Spinal cord (tissue), 10 donors: ENCODE measurements around the gene ATP2B2. TPM values are rescaled to one million over a fixed set of nuclear protein-coding genes. Genes with fewer than 3 reads are reported as not detected.

Experiments
- DNase-seq, 6 donors: peaks; one replicate each; pipeline versions ENCODE4 v3.0.0 to v3.0.0-alpha.2; 2013 to 2015; ENCODE audit warnings: low spot score in 6 of 6, low read depth in 4 of 6
- H3K27ac ChIP-seq: one replicate; pipeline ENCODE4 v1.5.1; 2013; ENCODE audit warnings: low read depth, low read length, control low read depth
- H3K27me3 ChIP-seq: one replicate; pipeline ENCODE4 v1.6.1; 2013; ENCODE audit warnings: low read length; ENCODE audit not compliant: control insufficient read depth, insufficient read depth
- H3K36me3 ChIP-seq: one replicate; pipeline ENCODE4 v1.6.1; 2013; ENCODE audit warnings: low read length; ENCODE audit not compliant: control insufficient read depth, insufficient read depth
- H3K4me1 ChIP-seq: one replicate; pipeline ENCODE4 v1.6.1; 2013; ENCODE audit warnings: low read length; ENCODE audit not compliant: control insufficient read depth, insufficient read depth
- H3K4me3 ChIP-seq: one replicate; pipeline ENCODE4 v1.5.1; 2013; ENCODE audit warnings: low read depth, low read length, control low read depth
- H3K9me3 ChIP-seq: one replicate; pipeline ENCODE4 v1.6.1; 2013; ENCODE audit warnings: low read length; ENCODE audit not compliant: control insufficient read depth, insufficient read depth
- WGBS: methylation state at CpG from one replicate; pipeline ENCODE4 v1.1.5; 2013; ENCODE audit warnings: missing lambda C conversion rate; ENCODE audit not compliant: insufficient coverage; 5-methylcytosine and 5-hydroxymethylcytosine counted together
- polyA plus RNA-seq, 2 donors: library from polyadenylated mRNA; unstranded; fragments of 120-200 nt; gene quantifications; one replicate each; pipeline ENCODE4 v1.2.1, GENCODE V29; 2013; ENCODE audit not compliant: insufficient read length in 2 of 2
- total RNA-seq, 2 donors: library from RNA; depleted of rRNA in 1 of 2; stranded (reverse); fragments of 120-200 nt in 1 of 2; fragments of >200 nt in 1 of 2; gene quantifications; one replicate each; pipeline versions ENCODE4 v1.2.3 to v1.2.4, GENCODE V29; 2013 to 2014
- donor health status: healthy.

The ATP2B2 gene
- total and polyA plus RNA-seq, 4 donors = 25.2 to 94.5 (median 80.4) TPM

DNA sequence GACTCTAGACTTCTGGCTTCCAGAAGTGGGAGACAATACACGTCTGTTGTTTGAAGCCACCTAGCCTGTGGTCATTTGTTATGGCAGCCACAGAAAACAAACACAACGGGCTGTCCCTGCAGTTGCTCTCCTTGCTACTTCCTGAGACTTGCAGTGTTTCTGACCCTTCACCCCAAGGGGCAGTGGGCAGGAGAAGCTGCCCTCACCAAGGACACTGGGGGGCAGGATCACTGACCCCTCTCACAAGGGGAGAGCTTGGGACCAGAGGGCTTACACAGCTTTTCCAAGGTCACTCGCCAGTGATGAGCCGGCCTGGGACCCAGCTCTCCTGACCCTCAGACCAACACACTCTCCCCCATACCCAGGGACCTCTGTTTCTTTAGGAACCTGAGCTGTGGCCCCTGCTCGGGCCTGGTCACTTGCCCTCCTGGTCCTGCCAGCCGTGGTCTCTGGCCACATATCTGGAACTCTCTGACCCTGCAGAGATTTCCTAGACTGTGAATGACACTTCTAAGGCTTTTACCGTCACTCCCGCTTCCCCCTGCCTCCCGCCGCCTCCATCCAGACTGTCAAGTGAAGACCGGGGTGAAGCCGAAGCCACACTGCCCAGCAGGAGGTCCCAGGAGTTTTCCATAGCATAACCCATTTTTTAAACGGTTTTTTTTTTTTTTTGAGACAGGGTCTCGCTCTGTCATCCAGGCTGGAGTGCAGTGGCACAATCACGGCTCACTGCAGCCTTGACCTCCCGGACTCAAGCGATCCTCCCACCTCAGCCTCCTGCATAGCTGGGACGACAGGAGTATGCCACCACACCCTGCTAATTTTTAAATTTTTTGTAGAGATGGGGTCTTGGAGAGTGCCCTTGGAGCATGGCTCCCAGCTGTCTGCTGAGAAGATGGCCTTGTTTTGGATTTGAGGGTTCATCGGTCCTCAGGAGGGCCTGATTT lies 4.4 kb downstream of the ATP2B2 start:
- peaks cover 57% of the 10 kb centered on the region for H3K4me1 ChIP-seq
- no peaks in the 10 kb centered on the region for H3K9me3 ChIP-seq
- peaks cover 18% of the 10 kb centered on the region for H3K36me3 ChIP-seq
- no peak for DNase-seq
- no peaks in the 10 kb centered on the region for H3K27me3 ChIP-seq
- H3K4me3 ChIP-seq = no peak overlapping the region
- 74% methylated on average over 14 of the region's 19 CpGs for WGBS
- no peak overlapping the region for H3K27ac ChIP-seq

DNA sequence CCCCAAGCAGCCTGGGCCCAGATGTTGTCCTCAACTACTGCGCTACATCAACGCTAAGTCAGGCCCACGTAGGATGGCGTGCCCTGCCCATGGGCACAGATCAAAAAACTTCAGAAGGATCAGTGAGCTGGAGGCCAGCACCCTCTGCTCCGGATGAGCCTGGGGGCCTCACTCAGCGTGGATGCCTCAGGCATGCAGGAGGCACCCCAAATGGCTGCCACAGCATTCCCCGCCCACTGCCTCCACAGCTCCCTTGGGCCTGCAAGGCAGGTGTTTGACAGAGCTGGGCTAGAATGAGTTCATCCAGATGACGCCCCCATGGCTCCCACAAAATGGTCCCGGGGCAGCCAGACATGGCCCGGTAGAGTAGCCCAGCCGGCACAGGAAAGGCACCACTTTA lies 7.1 kb downstream of the ATP2B2 start:
- no peak for DNase-seq
- no peak overlapping the region for H3K27ac ChIP-seq
- no peaks in the 10 kb centered on the region for H3K9me3 ChIP-seq
- peaks cover 34% of the 10 kb centered on the region for H3K4me1 ChIP-seq
- 86% methylated on average over 11 of the region's 11 CpGs for WGBS
- H3K36me3 ChIP-seq = peaks cover 18% of the 10 kb centered on the region
- H3K27me3 ChIP-seq = no peaks in the 10 kb centered on the region
- no peak overlapping the region for H3K4me3 ChIP-seq

DNA sequence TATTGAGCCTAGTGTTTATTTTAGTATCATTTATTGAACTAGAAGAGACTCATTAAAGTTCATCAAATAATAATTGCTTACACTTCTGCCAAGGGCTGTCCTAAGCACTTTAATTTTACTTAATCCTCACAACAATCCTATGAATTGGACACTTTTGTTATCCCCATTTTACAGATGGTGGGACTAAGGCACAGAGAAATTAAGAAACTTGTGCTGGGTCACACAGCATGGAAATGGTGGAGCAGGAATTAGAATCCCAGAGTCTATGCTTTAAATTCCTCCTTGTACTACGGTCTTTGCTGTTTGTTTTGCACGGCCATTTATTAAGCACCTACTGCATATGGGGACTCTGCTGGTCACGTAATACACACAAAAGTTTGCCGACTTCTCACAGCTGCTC lies 7.9 kb downstream of the ATP2B2 start:
- Histone ChIP-seq H3K27ac (no peak overlapping the region), H3K9me3 (no peaks in the 10 kb centered on the region), H3K36me3 (peaks cover 13% of the 10 kb centered on the region), H3K4me1 (peaks cover 32% of the 10 kb centered on the region), H3K4me3 (no peak overlapping the region), H3K27me3 (no peaks in the 10 kb centered on the region)
- DNase-seq = no peak
- WGBS = 74% methylated on average over 4 of the region's 4 CpGs

DNA sequence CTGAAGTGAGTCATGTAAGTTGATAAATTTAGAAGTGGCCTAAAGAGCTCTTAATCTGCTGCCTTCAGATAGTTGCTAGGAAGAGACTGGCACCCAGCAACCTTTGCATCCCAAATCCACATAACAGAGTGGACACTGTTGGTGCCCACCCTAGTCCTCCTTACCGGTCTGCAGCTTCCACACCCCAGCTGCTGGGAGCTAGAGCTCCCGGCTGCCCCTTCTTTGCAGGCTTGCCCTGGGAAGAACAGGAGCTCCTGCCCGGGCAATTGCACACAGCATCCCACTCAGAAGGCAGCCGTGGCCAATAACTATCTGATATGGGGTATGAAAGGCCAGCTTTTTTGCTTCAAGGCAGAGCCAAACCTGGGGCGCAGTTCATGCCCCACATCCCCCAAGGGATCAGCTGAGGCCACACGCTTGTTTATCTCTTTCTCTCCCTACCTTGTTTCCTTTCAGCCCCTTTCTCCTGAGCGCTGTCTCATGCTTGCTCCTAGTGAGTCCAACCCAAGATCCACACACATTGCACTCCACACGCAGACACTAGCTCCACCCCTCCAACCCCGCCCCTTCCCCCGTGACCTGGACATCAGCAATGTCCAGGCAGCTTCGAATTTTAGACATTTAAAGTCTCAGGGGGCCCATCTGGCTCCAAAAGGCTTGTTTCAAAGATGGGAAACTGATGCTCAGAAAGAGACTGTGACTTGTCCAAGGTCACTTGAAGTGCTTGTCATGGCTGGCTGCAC lies 9.1 kb downstream of the ATP2B2 start:
- DNase-seq = no peak
- no peaks in the 10 kb centered on the region for H3K9me3 ChIP-seq
- peaks cover 7% of the 10 kb centered on the region for H3K36me3 ChIP-seq
- H3K4me1 ChIP-seq = peaks cover 28% of the 10 kb centered on the region
- 65% methylated on average over 11 of the region's 11 CpGs for WGBS
- no peak overlapping the region for H3K27ac ChIP-seq
- H3K4me3 ChIP-seq = no peak overlapping the region
- H3K27me3 ChIP-seq = no peaks in the 10 kb centered on the region

DNA sequence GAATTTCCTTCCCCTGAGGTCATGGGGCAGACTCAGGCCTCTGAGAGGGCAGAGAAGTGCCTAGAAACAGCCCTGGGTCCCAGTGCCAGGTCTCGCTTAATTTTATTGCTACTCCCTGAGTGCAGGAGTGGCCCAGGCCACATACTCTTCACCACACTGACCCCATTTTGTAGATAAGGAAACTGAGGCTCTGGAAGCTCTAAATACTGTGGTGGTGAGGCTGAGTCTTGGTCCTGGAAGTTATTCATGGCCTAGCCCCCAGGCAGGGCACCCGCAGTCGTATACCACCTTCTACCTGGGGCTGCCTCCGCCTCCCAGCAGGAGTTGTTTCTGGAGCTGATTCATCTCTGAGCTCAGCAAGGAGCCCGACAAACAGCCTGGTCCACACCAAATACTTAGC lies 9.8 kb downstream of the ATP2B2 start:
- peaks cover 3% of the 10 kb centered on the region for H3K36me3 ChIP-seq
- peaks cover 25% of the 10 kb centered on the region for H3K4me1 ChIP-seq
- no peak overlapping the region for H3K4me3 ChIP-seq
- no peak overlapping the region for H3K27ac ChIP-seq
- no peak for DNase-seq
- no peaks in the 10 kb centered on the region for H3K9me3 ChIP-seq
- no peaks in the 10 kb centered on the region for H3K27me3 ChIP-seq
- 78% methylated on average over 3 of the region's 5 CpGs for WGBS

DNA sequence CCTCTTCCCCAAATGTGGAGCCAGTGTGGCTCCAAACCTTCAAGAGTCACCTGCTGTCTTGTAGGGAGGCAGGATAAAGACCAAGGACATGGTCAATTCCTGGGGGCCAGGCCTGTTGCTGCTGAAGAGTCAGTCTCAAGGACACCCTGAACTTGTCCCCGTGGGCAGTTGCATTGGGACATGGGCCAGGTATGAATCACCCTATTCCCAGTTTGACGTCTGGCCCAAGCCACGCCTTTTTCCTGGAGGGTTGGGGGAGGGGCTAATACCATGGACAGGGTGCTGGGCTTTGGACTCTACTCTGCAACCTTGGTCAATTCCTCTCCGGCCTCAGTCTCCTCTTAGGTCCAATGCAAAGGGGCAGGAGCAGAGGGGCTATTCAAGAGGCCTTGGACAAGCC lies 10.4 kb downstream of the ATP2B2 start:
- DNase-seq = no peak
- Histone ChIP-seq H3K36me3 (peaks cover 3% of the 10 kb centered on the region), H3K9me3 (no peaks in the 10 kb centered on the region), H3K4me1 (peaks cover 25% of the 10 kb centered on the region), H3K27me3 (no peaks in the 10 kb centered on the region), H3K4me3 (no peak overlapping the region), H3K27ac (no peak overlapping the region)
- WGBS = 32% methylated on average over 4 of the region's 4 CpGs

DNA sequence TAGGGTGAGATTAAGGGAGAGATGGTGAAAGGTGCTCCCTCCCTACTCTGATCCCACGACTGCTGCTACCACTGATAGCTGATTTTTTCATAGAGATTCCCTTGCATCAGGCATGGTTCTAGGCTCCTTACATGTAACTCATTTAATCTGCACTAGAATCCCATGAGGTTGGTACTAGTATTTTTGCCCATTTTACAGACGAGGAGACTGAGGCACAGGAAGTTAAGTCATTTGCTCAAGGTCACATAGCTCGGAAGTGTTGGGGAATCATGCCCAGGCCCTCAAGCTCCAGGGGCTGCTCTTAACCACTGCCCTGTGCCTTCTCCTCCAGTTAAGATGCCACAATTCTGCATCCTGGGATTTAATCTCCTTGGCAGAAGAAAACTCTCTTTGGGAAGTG lies 11.2 kb downstream of the ATP2B2 start:
- no peak for DNase-seq
- no peaks in the 10 kb centered on the region for H3K27me3 ChIP-seq
- 100% methylated on average over 2 of the region's 3 CpGs for WGBS
- H3K9me3 ChIP-seq = no peaks in the 10 kb centered on the region
- peaks cover 3% of the 10 kb centered on the region for H3K36me3 ChIP-seq
- no peak overlapping the region for H3K4me3 ChIP-seq
- H3K4me1 ChIP-seq = peaks cover 19% of the 10 kb centered on the region
- H3K27ac ChIP-seq = no peak overlapping the region

DNA sequence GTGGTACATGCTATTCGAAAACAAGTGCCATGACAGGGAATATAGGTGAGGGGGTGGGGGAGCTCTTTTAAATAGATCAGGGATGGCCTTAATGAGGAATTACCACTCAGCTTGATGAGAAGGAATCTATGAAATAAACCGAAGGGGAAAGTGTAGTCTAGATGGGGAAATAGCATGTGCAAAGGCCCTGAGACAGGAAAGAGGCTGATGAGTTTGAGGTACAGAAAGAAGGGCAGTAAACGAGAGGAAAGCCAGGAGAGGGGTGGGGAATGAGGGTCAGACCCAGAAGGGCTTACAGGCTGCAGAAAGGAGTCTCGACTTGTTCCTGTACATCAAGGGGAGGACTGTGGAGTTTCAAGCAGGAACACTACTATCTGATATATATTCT lies 12.2 kb downstream of the ATP2B2 start:
- WGBS = 88% methylated on average over 3 of the region's 4 CpGs
- Histone ChIP-seq H3K9me3 (no peaks in the 10 kb centered on the region), H3K27ac (no peak overlapping the region), H3K4me1 (peaks cover 11% of the 10 kb centered on the region), H3K4me3 (no peak overlapping the region), H3K27me3 (no peaks in the 10 kb centered on the region), H3K36me3 (peaks cover under 1% of the 10 kb centered on the region)
- DNase-seq = no peak

DNA sequence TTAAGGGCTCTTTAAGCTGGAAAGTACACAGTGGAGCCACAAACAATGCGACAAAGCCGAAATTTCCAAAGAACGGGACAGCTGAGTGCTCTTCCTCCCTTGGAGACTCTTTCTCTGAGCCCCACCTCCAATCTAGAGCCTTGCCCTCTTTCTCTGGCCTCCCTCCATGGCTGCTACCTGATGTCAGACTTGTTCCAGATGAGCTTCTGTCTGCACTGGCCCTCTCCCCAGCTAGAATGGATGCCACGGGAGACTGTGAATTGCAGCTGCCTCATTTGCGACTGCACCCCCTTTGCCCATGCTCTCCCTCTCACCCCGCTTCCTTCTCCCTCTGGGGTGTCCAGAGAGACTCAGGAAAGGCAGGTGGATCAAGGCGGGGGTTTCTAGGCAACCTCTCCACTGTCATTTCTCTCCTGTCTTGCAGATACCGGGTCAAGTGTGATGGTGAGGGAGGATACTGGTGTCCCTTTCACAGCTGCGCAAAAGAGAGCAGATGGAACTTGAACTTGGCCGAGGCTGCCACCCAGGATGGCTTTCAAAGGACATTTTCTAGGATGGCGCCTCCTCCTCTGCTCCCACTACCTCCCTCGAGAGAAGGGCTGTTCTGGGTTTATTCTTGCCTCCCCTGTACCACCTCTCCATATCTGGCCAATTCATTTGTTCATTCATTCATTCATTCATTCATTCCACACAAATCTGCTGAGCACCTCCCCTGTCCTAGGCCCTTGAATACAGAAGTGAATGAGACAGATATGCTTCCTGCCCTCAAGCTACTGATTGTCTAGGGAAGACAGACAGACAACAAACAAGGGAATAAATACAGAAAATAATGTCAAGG lies 12.8 kb downstream of the ATP2B2 start:
- no peak overlapping the region for H3K27ac ChIP-seq
- WGBS = 47% methylated on average over 11 of the region's 12 CpGs
- no peak overlapping the region for H3K4me3 ChIP-seq

More for the DNA sequence above, 12.8 kb downstream of the ATP2B2 start:
- DNase-seq = peak in 2 of 6 donors; percentile 26 to 51
- Histone ChIP-seq H3K27me3 (no peaks in the 10 kb centered on the region), H3K9me3 (no peaks in the 10 kb centered on the region), H3K4me1 (peaks cover 10% of the 10 kb centered on the region), H3K36me3 (no peaks in the 10 kb centered on the region)
